Thymus (tissue), 11 donors: ENCODE measurements around the gene DNAJA2. TPM values are rescaled to one million over a fixed set of nuclear protein-coding genes. Genes with fewer than 3 reads are reported as not detected.

Experiments used
- DNase-seq, 9 donors: peaks; one replicate each; pipeline ENCODE4 v3.0.0-alpha.2; 2013; ENCODE audit warnings: low spot score in 9 of 9, low read depth in 6 of 9, missing footprints in 1 of 9
- H3K27ac ChIP-seq, 2 donors: one replicate each; pipeline ENCODE4 v1.5.1; 2013; ENCODE audit warnings: control low read depth in 1 of 2, low read depth in 1 of 2, low read length in 1 of 2, mild to moderate bottlenecking in 1 of 2, moderate library complexity in 1 of 2
- H3K27me3 ChIP-seq, 2 donors: one replicate each; pipeline ENCODE4 v1.5.1; 2013; ENCODE audit warnings: low read length in 1 of 2; ENCODE audit not compliant: control insufficient read depth in 2 of 2, insufficient read depth in 1 of 2
- H3K36me3 ChIP-seq, 2 donors: one replicate each; pipeline ENCODE4 v1.5.1; 2013; ENCODE audit warnings: low read length in 1 of 2, mild to moderate bottlenecking in 1 of 2, moderate library complexity in 1 of 2; ENCODE audit not compliant: control insufficient read depth in 2 of 2, insufficient read depth in 2 of 2
- H3K4me1 ChIP-seq, 2 donors: one replicate each; pipeline ENCODE4 v1.5.1; 2013; ENCODE audit warnings: low read length in 2 of 2; ENCODE audit not compliant: control insufficient read depth in 2 of 2, insufficient read depth in 2 of 2
- H3K4me3 ChIP-seq, 2 donors: one replicate each; pipeline ENCODE4 v1.5.1; 2013; ENCODE audit warnings: low read length in 2 of 2, control low read depth in 1 of 2, mild to moderate bottlenecking in 1 of 2
- H3K9me3 ChIP-seq, 2 donors: one replicate each; pipeline ENCODE4 v1.5.1; 2013; ENCODE audit warnings: low read length in 1 of 2, mild to moderate bottlenecking in 1 of 2; ENCODE audit not compliant: control insufficient read depth in 2 of 2, insufficient read depth in 1 of 2
- WGBS: extraction: QIAGEN DNeasy Blood & Tissue Kit; methylation state at CpG from one replicate; pipeline ENCODE4 v1.1.7; 2013; 5-methylcytosine and 5-hydroxymethylcytosine counted together
- polyA plus RNA-seq: library from polyadenylated mRNA; stranded (reverse); fragments of 200-250 nt; gene quantifications from one replicate; pipeline ENCODE4 v1.2.3, GENCODE V29; 2013
- total RNA-seq: library from RNA; stranded (reverse); fragments of 120-200 nt; gene quantifications from one replicate; pipeline ENCODE4 v1.2.4, GENCODE V29; 2013
- donor health status: healthy.

The DNAJA2 gene
- total and polyA plus RNA-seq, 2 donors = 47.9 to 65.1 TPM

DNA sequence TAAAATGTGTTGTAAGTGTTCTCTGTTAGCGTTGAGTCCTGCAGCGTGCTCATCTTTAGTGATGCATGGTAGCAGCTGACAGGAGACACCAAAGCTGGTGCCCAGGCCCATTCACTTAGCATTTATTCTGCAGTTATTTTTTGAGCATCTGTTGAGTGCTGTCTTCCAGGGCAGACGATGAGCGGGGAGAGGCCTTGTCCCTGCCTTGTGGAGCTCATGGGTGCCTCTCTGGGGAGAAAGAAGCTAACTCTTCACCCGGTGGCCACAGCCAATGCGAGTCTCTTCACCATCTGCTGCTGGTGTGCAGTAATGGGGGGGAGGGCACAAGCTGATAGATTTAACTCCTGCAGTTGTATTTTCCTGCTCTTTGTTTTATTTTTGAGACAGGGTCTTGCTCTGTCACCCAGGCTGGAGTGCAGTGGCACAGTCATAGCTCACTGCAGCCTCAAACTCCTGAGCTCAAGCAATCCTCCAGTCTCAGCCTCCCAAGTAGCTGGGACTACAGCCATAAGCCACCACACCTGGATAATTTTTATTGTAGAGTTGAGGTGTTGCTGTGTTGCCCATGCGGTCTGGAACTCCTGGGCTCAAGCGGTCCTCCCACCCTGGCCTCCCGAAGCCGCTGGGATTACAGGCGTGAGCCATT lies 58.8 kb downstream of the DNAJA2 start:
- no peaks in the 10 kb centered on the region for H3K36me3 ChIP-seq
- no peak for DNase-seq
- no peaks in the 10 kb centered on the region for H3K4me1 ChIP-seq
- H3K4me3 ChIP-seq = no peak overlapping the region
- WGBS = 95% methylated on average over 11 of the region's 11 CpGs
- no peaks in the 10 kb centered on the region for H3K9me3 ChIP-seq
- H3K27ac ChIP-seq = no peak overlapping the region
- no peaks in the 10 kb centered on the region for H3K27me3 ChIP-seq

DNA sequence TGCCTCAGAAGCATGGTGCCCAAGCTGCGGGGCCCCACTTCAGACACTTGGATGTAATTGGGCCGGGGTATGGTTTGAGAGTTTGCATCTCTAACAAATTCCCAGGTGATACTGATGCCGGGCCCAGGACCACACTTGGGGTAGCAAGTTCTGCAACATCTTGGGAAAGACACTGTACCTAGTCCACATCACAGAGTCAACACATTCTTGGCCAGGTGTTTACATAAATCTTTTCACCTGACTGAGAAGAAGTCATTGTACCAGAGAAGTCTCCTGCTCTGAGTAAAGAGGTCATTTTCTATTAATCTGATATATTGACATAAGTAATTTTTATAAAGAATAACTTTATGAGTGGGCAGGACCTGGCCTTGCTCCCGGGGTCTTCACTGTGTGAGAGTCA lies 61.8 kb downstream of the DNAJA2 start:
- Histone ChIP-seq H3K27me3 (no peaks in the 10 kb centered on the region), H3K4me1 (no peaks in the 10 kb centered on the region), H3K4me3 (no peak overlapping the region), H3K9me3 (no peaks in the 10 kb centered on the region), H3K27ac (no peak overlapping the region), H3K36me3 (no peaks in the 10 kb centered on the region)
- DNase-seq = no peak
- 98% methylated on average over 4 of the region's 4 CpGs for WGBS

DNA sequence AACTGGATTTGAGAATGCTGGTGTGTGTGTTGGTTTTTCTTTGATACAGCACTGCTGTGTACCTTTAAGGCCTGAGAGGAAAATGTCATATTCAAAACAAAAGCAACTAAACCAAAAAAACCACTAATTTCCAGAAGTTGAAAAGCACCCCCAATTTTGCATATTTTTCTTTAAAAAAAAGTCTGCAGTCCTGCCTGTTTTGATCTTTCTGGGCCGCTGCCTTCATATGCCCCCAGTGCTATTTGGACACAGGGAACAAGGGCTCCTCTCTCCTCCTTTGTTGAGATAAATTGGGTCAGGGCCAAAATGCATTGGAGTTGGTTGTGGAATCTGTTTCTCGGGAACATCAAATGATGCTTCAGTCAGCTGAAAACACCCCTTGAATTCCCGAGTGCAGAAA lies 62.4 kb downstream of the DNAJA2 start:
- no peak for DNase-seq
- Histone ChIP-seq H3K36me3 (no peaks in the 10 kb centered on the region), H3K4me3 (no peak overlapping the region), H3K9me3 (no peaks in the 10 kb centered on the region), H3K27me3 (no peaks in the 10 kb centered on the region), H3K4me1 (no peaks in the 10 kb centered on the region), H3K27ac (no peak overlapping the region)
- 91% methylated on average over 3 of the region's 3 CpGs for WGBS

DNA sequence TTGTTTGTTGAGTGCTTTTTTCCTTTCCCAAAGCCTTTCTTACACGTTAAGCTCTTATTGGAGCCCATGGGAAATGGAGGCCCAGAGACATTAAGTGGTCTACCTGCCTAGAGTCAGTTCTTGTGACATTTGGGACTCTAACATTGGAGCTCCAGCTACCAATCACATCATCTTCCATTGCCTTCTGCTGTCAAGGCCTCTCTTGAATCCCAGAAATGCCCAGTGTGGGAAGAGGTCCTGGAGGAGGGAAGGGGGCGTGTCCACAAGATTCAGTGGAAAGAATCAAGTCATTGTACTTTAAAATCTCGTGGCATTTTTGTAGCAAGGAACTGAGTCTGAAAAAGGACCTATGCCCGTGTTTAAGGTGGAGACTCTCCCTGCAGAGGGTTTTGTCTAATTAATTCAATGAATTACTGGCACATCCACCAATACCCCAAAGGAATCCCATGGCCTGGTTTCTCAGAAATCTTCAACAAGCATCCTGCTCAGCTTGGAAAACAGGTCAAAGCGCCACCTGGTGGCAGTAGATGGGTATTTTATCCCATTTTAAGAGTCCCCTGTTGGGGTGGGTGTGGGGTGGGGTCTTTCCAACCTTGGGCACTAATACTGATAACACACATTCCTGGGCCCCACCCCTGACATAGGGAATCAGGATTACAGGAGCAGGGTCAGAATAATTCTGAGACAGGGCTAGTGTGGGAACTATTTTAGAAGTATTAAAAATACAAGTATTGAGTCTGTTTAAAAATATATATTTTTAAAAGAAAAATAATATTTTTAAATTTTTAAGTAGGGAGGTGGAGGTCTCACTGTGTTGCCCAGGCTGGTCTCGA lies 64.7 kb downstream of the DNAJA2 start:
- H3K27ac ChIP-seq = no peak overlapping the region

DNA sequence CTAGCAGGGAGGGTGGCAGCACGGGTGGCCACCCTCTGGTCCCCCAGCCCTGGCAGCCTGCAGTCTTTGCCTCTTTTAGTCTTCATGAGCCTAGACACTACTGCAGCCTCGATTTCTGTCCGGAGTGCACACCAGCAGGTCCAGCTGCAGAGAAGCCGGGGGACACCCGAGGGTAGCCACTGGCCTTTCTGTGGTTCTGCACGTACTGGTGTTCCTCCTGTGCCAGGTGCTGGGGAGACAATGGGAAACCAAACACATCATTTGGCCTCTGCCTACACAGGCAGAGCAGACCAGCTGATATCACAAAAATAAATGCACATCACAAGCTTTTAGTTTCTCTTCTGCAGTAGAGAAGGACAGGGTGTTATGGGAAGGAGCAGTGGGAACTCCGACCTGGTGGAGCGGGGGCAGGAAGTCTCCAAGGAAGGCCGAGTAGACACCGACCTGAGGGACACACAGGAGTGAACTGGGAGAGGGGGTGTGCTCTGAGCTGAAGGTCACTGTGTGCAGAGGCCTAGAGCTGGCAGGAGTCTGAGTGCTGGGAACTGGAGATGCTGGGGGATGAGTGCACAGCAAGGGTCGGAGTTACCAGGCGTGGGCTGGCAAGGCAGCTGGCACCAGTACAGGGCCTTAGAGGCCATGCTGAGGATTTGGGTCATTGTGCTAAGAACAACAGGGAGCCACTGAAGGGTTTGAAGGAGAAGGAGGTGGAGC lies 66.3 kb downstream of the DNAJA2 start:
- Histone ChIP-seq H3K4me3 (no peak overlapping the region), H3K27me3 (no peaks in the 10 kb centered on the region), H3K9me3 (no peaks in the 10 kb centered on the region), H3K36me3 (no peaks in the 10 kb centered on the region), H3K27ac (no peak overlapping the region), H3K4me1 (no peaks in the 10 kb centered on the region)
- DNase-seq = no peak
- WGBS = 96% methylated on average over 12 of the region's 12 CpGs

More for the DNA sequence above, 64.7 kb downstream of the DNAJA2 start:
- Histone ChIP-seq H3K4me3 (no peak overlapping the region), H3K4me1 (no peaks in the 10 kb centered on the region), H3K36me3 (no peaks in the 10 kb centered on the region), H3K9me3 (no peaks in the 10 kb centered on the region), H3K27me3 (no peaks in the 10 kb centered on the region)
- peak; percentile 16 to 68 (median 50) for DNase-seq
- 64% methylated on average over 6 of the region's 6 CpGs for WGBS

DNA sequence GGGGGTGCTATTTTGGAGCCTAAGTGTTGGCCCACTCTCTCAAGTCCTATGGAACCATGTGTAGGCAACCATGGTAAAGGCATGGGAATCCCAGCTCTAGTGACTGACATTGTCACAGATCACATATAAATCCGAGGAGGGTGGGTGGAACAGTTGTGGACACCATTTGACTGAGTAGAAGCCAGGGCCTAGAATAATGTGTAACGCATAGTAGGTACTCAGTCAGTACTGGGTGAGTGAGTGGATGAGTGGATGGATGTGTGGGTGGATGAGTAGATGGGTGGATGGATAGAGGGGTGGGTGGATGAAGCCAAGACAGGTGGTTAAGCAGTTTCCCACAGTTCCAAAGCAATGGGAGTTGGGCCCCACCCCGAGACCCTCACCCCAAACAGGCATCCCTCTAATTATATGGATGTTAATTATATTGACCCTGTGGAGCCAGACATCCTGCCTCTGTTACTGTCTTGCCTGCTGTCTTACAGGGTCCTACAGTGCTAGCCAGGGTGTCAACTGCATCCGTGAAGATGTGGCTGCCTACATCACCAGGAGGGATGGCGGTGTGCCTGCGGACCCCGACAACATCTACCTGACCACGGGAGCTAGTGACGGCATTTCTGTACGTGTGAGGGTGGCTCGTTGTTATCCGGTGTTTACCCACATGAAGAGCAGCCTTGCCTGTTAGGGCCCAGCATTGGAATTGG lies 67.0 kb downstream of the DNAJA2 start:
- Histone ChIP-seq H3K27ac (no peak overlapping the region), H3K4me3 (no peak overlapping the region), H3K9me3 (no peaks in the 10 kb centered on the region), H3K27me3 (no peaks in the 10 kb centered on the region), H3K36me3 (no peaks in the 10 kb centered on the region), H3K4me1 (no peaks in the 10 kb centered on the region)
- 96% methylated on average over 12 of the region's 12 CpGs for WGBS
- no peak for DNase-seq

Other genes starting within 250 kb of the DNAJA2 start
- gene MYLK3, start 225.3 kb downstream of the DNAJA2 start, total RNA-seq = 0.09 TPM
- gene MYLK3, start 225.3 kb downstream of the DNAJA2 start, polyA plus RNA-seq = 0.21 TPM
- gene C16orf87, start 142.5 kb downstream of the DNAJA2 start, total RNA-seq = 11.3 TPM
- 9.2 TPM for gene C16orf87, start 142.5 kb downstream of the DNAJA2 start, polyA plus RNA-seq
- 4.3 TPM for gene GPT2, start 89.3 kb downstream of the DNAJA2 start, total RNA-seq
- gene GPT2, start 89.3 kb downstream of the DNAJA2 start, polyA plus RNA-seq = 20.4 TPM
- 10.1 TPM for gene NETO2, start 170.3 kb upstream of the DNAJA2 start, total RNA-seq
- 8.4 TPM for gene NETO2, start 170.3 kb upstream of the DNAJA2 start, polyA plus RNA-seq